ENCODE results near the gene CAPNS1. TPM values are rescaled to one million over a fixed set of nuclear protein-coding genes. Genes with fewer than 3 reads are reported as not detected.

The CAPNS1 gene
- polyA plus RNA-seq, 3 donors, result 239 to 740 (median 282) TPM

GRCh38 chr19:36196249-36196648, 56.4 kb downstream of the CAPNS1 start:
- Mint-ChIP-seq H3K4me3 (no peak overlapping the region), H3K36me3 (peaks cover 36 to 55% of the 10 kb centered on the region in 2 donors), H3K9me3 (peaks cover 0 to 3% (median 0%) of the 10 kb centered on the region in 7 donors), H3K27me3 (ENCODE audit: low read depth in 3 of 3) (no peaks in the 10 kb centered on the region), H3K27ac (peak overlapping the region in 1 of 7 donors; percentile 42), H3K4me1 (no peaks in the 10 kb centered on the region)
- no peak overlapping the region for H3K4me3 ChIP-seq (replicated peaks in 1 of 3; ENCODE audit: low read depth in 2 of 3, low read length in 3 of 3)
- H3K9me3 ChIP-seq (replicated peaks in 1 of 2; ENCODE audit: control insufficient read depth in 1 of 2, insufficient read depth in 1 of 2, low read length in 2 of 2), result no peaks in the 10 kb centered on the region
- H2AFZ ChIP-seq (ENCODE audit: insufficient read depth, low read depth, low read length, poor library complexity, severe bottlenecking), result no peak overlapping the region
- no peak overlapping the region for H3K4me2 ChIP-seq (replicated peaks; ENCODE audit: extremely low read depth, low read length, poor library complexity, severe bottlenecking)
- no peaks in the 10 kb centered on the region for H4K20me1 ChIP-seq (ENCODE audit: insufficient read depth, low read length)
- H3K36me3 ChIP-seq (replicated peaks in 1 of 2; ENCODE audit: control insufficient read depth in 1 of 2, insufficient read depth in 2 of 2, low read length in 2 of 2), result peaks cover 14 to 33% of the 10 kb centered on the region in 2 donors
- H3K27ac ChIP-seq (ENCODE audit: low read depth in 1 of 2, low read length in 2 of 2), result no peak overlapping the region
- DNase-seq, result no peak
- no peaks in the 10 kb centered on the region for H3K27me3 ChIP-seq (ENCODE audit: control insufficient read depth in 2 of 2, insufficient read depth in 2 of 2, low read length in 2 of 2)
- no peaks in the 10 kb centered on the region for H3K79me2 ChIP-seq (ENCODE audit: insufficient read depth, low read length)
- no peaks in the 10 kb centered on the region for H3K4me1 ChIP-seq (ENCODE audit: control insufficient read depth in 1 of 2, insufficient read depth in 2 of 2, low read length in 2 of 2)
- WGBS (ENCODE audit: insufficient coverage), result 86% methylated on average over 1 of the region's 2 CpGs
- no peak overlapping the region for H3K9ac ChIP-seq (ENCODE audit: insufficient read depth, low read length, poor library complexity, severe bottlenecking)
- no peak for TF ChIP-seq CTCF (IDR thresholded peaks at IDR 0.05)
- intact Hi-C loops (cut with micrococcal nuclease), result no loop called here

GRCh38 chr19:36198119-36198518, 58.3 kb downstream of the CAPNS1 start:
- Mint-ChIP-seq H3K36me3 (peaks cover 41 to 56% of the 10 kb centered on the region in 2 donors), H3K27me3 (ENCODE audit: low read depth in 3 of 3) (peaks cover 0 to 2% (median 0%) of the 10 kb centered on the region in 3 donors), H3K27ac (no peak overlapping the region), H3K4me3 (no peak overlapping the region), H3K4me1 (no peaks in the 10 kb centered on the region), H3K9me3 (peaks cover 0 to 3% (median 0%) of the 10 kb centered on the region in 7 donors)
- no peak overlapping the region for H3K4me2 ChIP-seq (replicated peaks; ENCODE audit: extremely low read depth, low read length, poor library complexity, severe bottlenecking)
- H3K4me1 ChIP-seq (ENCODE audit: control insufficient read depth in 1 of 2, insufficient read depth in 2 of 2, low read length in 2 of 2), result no peaks in the 10 kb centered on the region
- no peak overlapping the region for H2AFZ ChIP-seq (ENCODE audit: insufficient read depth, low read depth, low read length, poor library complexity, severe bottlenecking)
- intact Hi-C loops (cut with micrococcal nuclease), result no loop called here
- WGBS (ENCODE audit: insufficient coverage), result 100% methylated on average over 1 of the region's 2 CpGs
- TF ChIP-seq CTCF (IDR thresholded peaks at IDR 0.05), result no peak
- no peak for DNase-seq
- no peaks in the 10 kb centered on the region for H4K20me1 ChIP-seq (ENCODE audit: insufficient read depth, low read length)
- no peaks in the 10 kb centered on the region for H3K79me2 ChIP-seq (ENCODE audit: insufficient read depth, low read length)
- no peak overlapping the region for H3K4me3 ChIP-seq (replicated peaks in 1 of 3; ENCODE audit: low read depth in 2 of 3, low read length in 3 of 3)
- H3K27me3 ChIP-seq (ENCODE audit: control insufficient read depth in 2 of 2, insufficient read depth in 2 of 2, low read length in 2 of 2), result no peaks in the 10 kb centered on the region
- H3K9me3 ChIP-seq (replicated peaks in 1 of 2; ENCODE audit: control insufficient read depth in 1 of 2, insufficient read depth in 1 of 2, low read length in 2 of 2), result no peaks in the 10 kb centered on the region
- no peak overlapping the region for H3K27ac ChIP-seq (ENCODE audit: low read depth in 1 of 2, low read length in 2 of 2)
- no peak overlapping the region for H3K9ac ChIP-seq (ENCODE audit: insufficient read depth, low read length, poor library complexity, severe bottlenecking)
- peaks cover 14 to 32% of the 10 kb centered on the region in 2 donors for H3K36me3 ChIP-seq (replicated peaks in 1 of 2; ENCODE audit: control insufficient read depth in 1 of 2, insufficient read depth in 2 of 2, low read length in 2 of 2)

Other genes with a start within 250 kb of the CAPNS1 start
- 100 to 1,000 TPM in 1 of 3 donors, 1 to 10 TPM in 2; 6.4 to 198 (median 9.3) TPM for gene NFKBID, start 239.5 kb upstream of the CAPNS1 start, polyA plus RNA-seq
- 100 to 1,000 TPM; 264 to 829 (median 594) TPM for gene HCST, start 237.5 kb upstream of the CAPNS1 start, polyA plus RNA-seq
- 1,000 to 10,000 TPM; 3,224 to 6,141 (median 5,182) TPM for gene TYROBP, start 231.8 kb upstream of the CAPNS1 start, polyA plus RNA-seq
- gene LRFN3, start 203.7 kb upstream of the CAPNS1 start, polyA plus RNA-seq, result under 1 TPM in 1 of 3 donors, not detected in 2; 0.04 TPM
- 10 to 100 TPM; 10.4 to 26.9 (median 19.0) TPM for gene SDHAF1, start 144.9 kb upstream of the CAPNS1 start, polyA plus RNA-seq
- gene SYNE4, start 131.3 kb upstream of the CAPNS1 start, polyA plus RNA-seq, result under 1 TPM in 1 of 3 donors, not detected in 2; 0.76 TPM
- gene ALKBH6, start 125.9 kb upstream of the CAPNS1 start, polyA plus RNA-seq, result 10 to 100 TPM; 13.1 to 29.3 (median 16.1) TPM
- under 1 TPM in 1 of 3 donors, not detected in 2; 0.24 TPM for gene CLIP3, start 107.2 kb upstream of the CAPNS1 start, polyA plus RNA-seq
- 1 to 10 TPM; 2.4 to 6.0 (median 3.1) TPM for gene THAP8, start 85.8 kb upstream of the CAPNS1 start, polyA plus RNA-seq
- gene WDR62, start 85.2 kb upstream of the CAPNS1 start, polyA plus RNA-seq, result under 1 TPM in 2 of 3 donors, not detected in 1; 0.05 to 0.88 TPM
- gene OVOL3, start 28.9 kb upstream of the CAPNS1 start, polyA plus RNA-seq, result not detected
- 10 to 100 TPM; 21.2 to 73.9 (median 57.9) TPM for gene POLR2I, start 25.2 kb upstream of the CAPNS1 start, polyA plus RNA-seq
- gene TBCB, start 24.6 kb upstream of the CAPNS1 start, polyA plus RNA-seq, result 100 to 1,000 TPM; 167 to 233 (median 178) TPM
- gene COX7A1, start 12.4 kb downstream of the CAPNS1 start, polyA plus RNA-seq, result not detected
- 1 to 10 TPM; 1.5 to 3.5 (median 2.1) TPM for gene ZNF565, start 74.6 kb downstream of the CAPNS1 start, polyA plus RNA-seq
- 10 to 100 TPM; 12.2 to 26.5 (median 15.8) TPM for gene ZNF146, start 75.0 kb downstream of the CAPNS1 start, polyA plus RNA-seq
- 1 to 10 TPM in 2 of 3 donors, under 1 TPM in 1; 0.72 to 1.9 (median 1.1) TPM for gene ZFP14, start 239.1 kb downstream of the CAPNS1 start, polyA plus RNA-seq